ENCODE results near the gene NPBWR2. TPM values are rescaled to one million over a fixed set of nuclear protein-coding genes. Genes with fewer than 3 reads are reported as not detected.

Gene NPBWR2
- total and polyA plus RNA-seq, 2 experiments from 2014 or later = not detected

DNA sequence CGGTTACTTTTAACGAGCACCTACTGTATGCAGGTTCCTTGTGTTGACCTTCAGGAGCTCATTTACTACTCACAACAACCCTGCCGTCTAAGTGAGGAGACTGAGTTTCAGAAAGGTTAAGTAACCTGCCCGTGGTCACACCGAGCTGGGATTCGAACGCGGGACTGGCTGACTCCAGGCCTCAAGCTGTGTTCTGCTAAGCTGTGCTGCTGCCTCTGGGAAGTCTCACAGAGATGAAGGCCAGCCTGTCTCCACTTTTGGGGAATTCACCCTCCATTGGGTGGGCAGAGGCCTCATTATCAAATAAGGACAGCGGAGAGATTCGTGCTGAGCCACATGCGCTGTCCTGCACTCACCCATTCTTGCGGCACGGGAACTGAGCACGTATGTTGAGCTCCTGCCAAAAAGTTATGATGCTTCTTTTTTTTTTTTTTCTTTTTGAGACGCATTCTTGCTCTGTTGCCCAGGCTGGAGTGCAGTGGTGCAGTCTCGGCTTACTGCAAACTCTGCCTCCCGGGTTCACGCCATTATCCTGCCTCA is 31.0 kb upstream of the NPBWR2 start:
- no peaks in the 10 kb centered on the region for H3K79me2 ChIP-seq (replicated peaks; ENCODE audit: insufficient read depth)
- H3K27ac ChIP-seq (ENCODE audit: low read depth) = no peak overlapping the region
- TF ChIP-seq, protein P1, sequence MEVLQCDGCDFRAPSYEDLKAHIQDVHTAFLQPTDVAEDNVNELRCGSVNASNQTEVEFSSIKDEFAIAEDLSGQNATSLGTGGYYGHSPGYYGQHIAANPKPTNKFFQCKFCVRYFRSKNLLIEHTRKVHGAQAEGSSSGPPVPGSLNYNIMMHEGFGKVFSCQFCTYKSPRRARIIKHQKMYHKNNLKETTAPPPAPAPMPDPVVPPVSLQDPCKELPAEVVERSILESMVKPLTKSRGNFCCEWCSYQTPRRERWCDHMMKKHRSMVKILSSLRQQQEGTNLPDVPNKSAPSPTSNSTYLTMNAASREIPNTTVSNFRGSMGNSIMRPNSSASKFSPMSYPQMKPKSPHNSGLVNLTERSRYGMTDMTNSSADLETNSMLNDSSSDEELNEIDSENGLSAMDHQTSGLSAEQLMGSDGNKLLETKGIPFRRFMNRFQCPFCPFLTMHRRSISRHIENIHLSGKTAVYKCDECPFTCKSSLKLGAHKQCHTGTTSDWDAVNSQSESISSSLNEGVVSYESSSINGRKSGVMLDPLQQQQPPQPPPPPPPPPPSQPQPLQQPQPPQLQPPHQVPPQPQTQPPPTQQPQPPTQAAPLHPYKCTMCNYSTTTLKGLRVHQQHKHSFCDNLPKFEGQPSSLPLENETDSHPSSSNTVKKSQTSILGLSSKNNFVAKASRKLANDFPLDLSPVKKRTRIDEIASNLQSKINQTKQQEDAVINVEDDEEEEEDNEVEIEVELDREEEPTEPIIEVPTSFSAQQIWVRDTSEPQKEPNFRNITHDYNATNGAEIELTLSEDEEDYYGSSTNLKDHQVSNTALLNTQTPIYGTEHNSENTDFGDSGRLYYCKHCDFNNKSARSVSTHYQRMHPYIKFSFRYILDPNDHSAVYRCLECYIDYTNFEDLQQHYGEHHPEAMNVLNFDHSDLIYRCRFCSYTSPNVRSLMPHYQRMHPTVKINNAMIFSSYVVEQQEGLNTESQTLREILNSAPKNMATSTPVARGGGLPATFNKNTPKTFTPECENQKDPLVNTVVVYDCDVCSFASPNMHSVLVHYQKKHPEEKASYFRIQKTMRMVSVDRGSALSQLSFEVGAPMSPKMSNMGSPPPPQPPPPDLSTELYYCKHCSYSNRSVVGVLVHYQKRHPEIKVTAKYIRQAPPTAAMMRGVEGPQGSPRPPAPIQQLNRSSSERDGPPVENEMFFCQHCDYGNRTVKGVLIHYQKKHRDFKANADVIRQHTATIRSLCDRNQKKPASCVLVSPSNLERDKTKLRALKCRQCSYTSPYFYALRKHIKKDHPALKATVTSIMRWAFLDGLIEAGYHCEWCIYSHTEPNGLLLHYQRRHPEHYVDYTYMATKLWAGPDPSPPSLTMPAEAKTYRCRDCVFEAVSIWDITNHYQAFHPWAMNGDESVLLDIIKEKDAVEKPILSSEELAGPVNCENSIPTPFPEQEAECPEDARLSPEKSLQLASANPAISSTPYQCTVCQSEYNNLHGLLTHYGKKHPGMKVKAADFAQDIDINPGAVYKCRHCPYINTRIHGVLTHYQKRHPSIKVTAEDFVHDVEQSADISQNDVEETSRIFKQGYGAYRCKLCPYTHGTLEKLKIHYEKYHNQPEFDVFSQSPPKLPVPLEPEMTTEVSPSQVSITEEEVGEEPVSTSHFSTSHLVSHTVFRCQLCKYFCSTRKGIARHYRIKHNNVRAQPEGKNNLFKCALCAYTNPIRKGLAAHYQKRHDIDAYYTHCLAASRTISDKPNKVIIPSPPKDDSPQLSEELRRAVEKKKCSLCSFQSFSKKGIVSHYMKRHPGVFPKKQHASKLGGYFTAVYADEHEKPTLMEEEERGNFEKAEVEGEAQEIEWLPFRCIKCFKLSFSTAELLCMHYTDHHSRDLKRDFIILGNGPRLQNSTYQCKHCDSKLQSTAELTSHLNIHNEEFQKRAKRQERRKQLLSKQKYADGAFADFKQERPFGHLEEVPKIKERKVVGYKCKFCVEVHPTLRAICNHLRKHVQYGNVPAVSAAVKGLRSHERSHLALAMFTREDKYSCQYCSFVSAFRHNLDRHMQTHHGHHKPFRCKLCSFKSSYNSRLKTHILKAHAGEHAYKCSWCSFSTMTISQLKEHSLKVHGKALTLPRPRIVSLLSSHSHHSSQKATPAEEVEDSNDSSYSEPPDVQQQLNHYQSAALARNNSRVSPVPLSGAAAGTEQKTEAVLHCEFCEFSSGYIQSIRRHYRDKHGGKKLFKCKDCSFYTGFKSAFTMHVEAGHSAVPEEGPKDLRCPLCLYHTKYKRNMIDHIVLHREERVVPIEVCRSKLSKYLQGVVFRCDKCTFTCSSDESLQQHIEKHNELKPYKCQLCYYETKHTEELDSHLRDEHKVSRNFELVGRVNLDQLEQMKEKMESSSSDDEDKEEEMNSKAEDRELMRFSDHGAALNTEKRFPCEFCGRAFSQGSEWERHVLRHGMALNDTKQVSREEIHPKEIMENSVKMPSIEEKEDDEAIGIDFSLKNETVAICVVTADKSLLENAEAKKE (CRISPR knock-in tag; IDR thresholded peaks at IDR 0.05) = no peak
- TF ChIP-seq EZH2 (IDR thresholded peaks at IDR 0.05; ENCODE audit: low read depth, unreplicated experiment) = no peak
- TF ChIP-seq ZNF331 (CRISPR knock-in tag; IDR thresholded peaks at IDR 0.05; ENCODE audit: low read depth) = no peak
- TF ChIP-seq POLR2AphosphoS5 (IDR thresholded peaks at IDR 0.05; ENCODE audit: low read depth) = no peak
- TF ChIP-seq ZNF114 (CRISPR knock-in tag; IDR thresholded peaks at IDR 0.05) = no peak
- TF ChIP-seq EZH2phosphoT487 (IDR thresholded peaks at IDR 0.05; ENCODE audit: unreplicated experiment) = no peak
- no peaks in the 10 kb centered on the region for H4K20me1 ChIP-seq (replicated peaks; ENCODE audit: insufficient read depth)
- H3K4me2 ChIP-seq = no peak overlapping the region
- H3K27ac Mint-ChIP-seq = no peak overlapping the region
- peaks cover 22% of the 10 kb centered on the region for H3K4me1 Mint-ChIP-seq
- no peaks in the 10 kb centered on the region for H3K9me2 ChIP-seq (ENCODE audit: insufficient read depth)
- no peak overlapping the region for H3K4me3 ChIP-seq
- H3K27me3 ChIP-seq (ENCODE audit: insufficient read depth) = no peaks in the 10 kb centered on the region
- no peak overlapping the region for H3K4me3 Mint-ChIP-seq
- peaks cover 3% of the 10 kb centered on the region; the same call in 1 of the 2 replicates for H3K4me1 ChIP-seq (ENCODE audit: insufficient read depth)
- DNase-seq (ENCODE audit: low spot score) = no peak
- H2AFZ ChIP-seq = no peak overlapping the region
- H3K27me3 Mint-ChIP-seq (ENCODE audit: insufficient read depth, low read depth, poor library complexity) = peaks cover 16% of the 10 kb centered on the region
- ATAC-seq = no peak
- H3F3A ChIP-seq (replicated peaks; ENCODE audit: low read depth) = no peaks in the 10 kb centered on the region
- H3K36me3 Mint-ChIP-seq (ENCODE audit: low read depth) = no peaks in the 10 kb centered on the region
- no peaks in the 10 kb centered on the region for H3K36me3 ChIP-seq (ENCODE audit: insufficient read depth)
- H3K9me3 Mint-ChIP-seq = no peaks in the 10 kb centered on the region

DNA sequence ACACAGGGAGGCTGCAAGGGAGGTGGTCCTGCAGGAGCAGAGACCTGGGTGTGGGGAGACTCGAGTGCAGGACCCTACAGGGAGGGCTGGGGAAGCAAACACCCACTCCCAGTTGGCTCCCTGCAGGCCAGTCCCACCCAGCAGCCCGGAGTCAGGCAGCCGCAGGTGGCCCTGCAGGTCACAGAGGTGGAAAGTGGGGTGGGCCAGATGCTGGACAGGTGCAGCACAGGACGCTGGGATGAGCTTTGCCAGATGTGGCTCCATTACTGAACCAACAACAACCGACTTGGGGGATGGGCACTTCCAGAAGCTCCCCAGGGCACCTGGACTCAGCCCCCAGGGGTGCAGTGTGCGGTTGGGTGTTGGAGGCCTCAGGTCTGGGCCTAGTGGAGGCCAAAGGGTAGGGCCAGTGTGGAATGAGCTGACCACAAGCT is 30.2 kb upstream of the NPBWR2 start:
- Histone ChIP-seq H3K4me3 (no peak overlapping the region), H3K4me1 (ENCODE audit: insufficient read depth) (peaks cover 3% of the 10 kb centered on the region; the same call in 1 of the 2 replicates), H3K9me2 (ENCODE audit: insufficient read depth) (no peaks in the 10 kb centered on the region), H2AFZ (no peak overlapping the region), H3F3A (replicated peaks; ENCODE audit: low read depth) (no peaks in the 10 kb centered on the region), H3K79me2 (replicated peaks; ENCODE audit: insufficient read depth) (no peaks in the 10 kb centered on the region), H3K36me3 (ENCODE audit: insufficient read depth) (no peaks in the 10 kb centered on the region), H4K20me1 (replicated peaks; ENCODE audit: insufficient read depth) (no peaks in the 10 kb centered on the region), H3K4me2 (no peak overlapping the region), H3K27ac (ENCODE audit: low read depth) (no peak overlapping the region), H3K27me3 (ENCODE audit: insufficient read depth) (no peaks in the 10 kb centered on the region)
- H3K4me1 Mint-ChIP-seq = peaks cover 17% of the 10 kb centered on the region
- DNase-seq (ENCODE audit: low spot score) (no peak), ATAC-seq (no peak)
- no peak overlapping the region for H3K4me3 Mint-ChIP-seq
- no peak overlapping the region for H3K27ac Mint-ChIP-seq
- no peaks in the 10 kb centered on the region for H3K36me3 Mint-ChIP-seq (ENCODE audit: low read depth)
- peaks cover 15% of the 10 kb centered on the region for H3K27me3 Mint-ChIP-seq (ENCODE audit: insufficient read depth, low read depth, poor library complexity)
- H3K9me3 Mint-ChIP-seq = no peaks in the 10 kb centered on the region
- TF ChIP-seq CREB1 (CRISPR knock-in tag; IDR thresholded peaks at IDR 0.05; ENCODE audit: low read depth) (no peak), NANOG (IDR thresholded peaks at IDR 0.05; ENCODE audit: borderline replicate concordance) (no peak)

All from GM23338 (cell line).